ENCODE measurements around the gene NLGN1. TPM values are rescaled to one million over a fixed set of nuclear protein-coding genes. Genes with fewer than 3 reads are reported as not detected.

NLGN1 gene
- polyA plus RNA-seq, 6 donors from 2014 or later: not detected

DNA sequence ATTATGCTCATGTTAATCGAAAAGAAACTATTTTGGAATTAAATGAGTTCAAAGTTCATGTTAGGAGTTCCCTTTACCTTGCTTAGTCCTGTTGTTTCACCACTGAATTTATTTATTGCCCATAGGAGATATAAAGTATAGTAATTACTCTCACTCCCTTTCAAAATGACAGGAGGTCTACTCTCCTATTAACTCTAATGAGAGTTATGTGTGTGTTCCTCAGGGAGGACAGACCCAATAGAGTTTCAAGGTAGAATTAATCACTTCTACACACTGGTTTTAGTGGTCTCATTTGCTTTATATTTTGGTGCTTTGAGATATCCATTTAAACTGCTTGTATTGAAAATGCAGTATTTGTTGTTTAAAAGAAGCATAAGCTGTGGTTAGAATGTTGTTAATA is 398.9 kb downstream of the NLGN1 start:
- peaks cover 0 to 3% (median 0%) of the 10 kb centered on the region in 7 donors for H3K9me3 Mint-ChIP-seq
- no peaks in the 10 kb centered on the region for H3K4me1 Mint-ChIP-seq
- H3K27me3 Mint-ChIP-seq: no peaks in the 10 kb centered on the region
- H3K36me3 Mint-ChIP-seq: no peaks in the 10 kb centered on the region
- no peak overlapping the region for H3K27ac Mint-ChIP-seq
- ATAC-seq (ENCODE audit: low read depth in 2 of 2) (no peak), DNase-seq (no peak)
- H3K4me3 Mint-ChIP-seq: no peak overlapping the region

GRCh38 chr3:173796890-173797289 is 399.3 kb downstream of the NLGN1 start:
- ATAC-seq (ENCODE audit: low read depth in 2 of 2) (no peak), DNase-seq (no peak)
- H3K4me3 Mint-ChIP-seq: no peak overlapping the region
- H3K36me3 Mint-ChIP-seq: no peaks in the 10 kb centered on the region
- no peaks in the 10 kb centered on the region for H3K27me3 Mint-ChIP-seq
- H3K27ac Mint-ChIP-seq: no peak overlapping the region
- no peaks in the 10 kb centered on the region for H3K4me1 Mint-ChIP-seq
- peaks cover 0 to 3% (median 0%) of the 10 kb centered on the region in 7 donors for H3K9me3 Mint-ChIP-seq

DNA sequence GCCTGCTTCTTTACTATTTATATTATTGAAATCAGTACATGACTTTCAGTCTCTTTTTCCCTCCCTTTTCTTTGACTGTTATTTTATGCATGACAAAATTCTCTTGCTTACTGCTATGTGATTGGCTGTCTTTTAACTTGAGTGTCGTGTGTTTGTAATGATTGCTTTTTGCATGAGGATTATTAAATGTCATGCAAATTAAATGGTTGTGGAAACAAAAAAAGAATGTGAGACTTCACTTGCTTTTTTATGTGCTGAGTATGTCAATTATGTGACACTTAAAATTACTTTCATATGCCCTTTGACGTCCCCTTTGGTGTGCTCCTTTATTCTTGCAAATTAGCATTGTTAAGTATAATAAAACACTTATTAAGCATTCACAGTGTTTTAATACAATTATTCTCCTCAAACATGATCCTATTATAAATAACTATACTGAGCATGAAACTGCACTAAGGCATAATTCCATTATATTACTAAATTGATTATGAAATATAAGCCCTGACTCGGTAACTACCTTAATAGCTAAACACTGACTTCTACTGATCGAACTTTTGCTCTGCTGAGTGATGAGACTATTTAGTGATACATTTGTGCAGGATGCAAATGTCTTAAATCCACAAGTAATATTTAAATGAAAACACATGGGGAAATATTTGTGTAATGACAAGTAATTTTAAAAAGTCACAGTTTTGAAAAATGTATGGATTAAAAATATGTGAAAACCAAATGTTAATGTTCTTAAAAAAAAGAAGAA is 401.7 kb downstream of the NLGN1 start:
- no peaks in the 10 kb centered on the region for H3K36me3 Mint-ChIP-seq
- ATAC-seq (ENCODE audit: low read depth in 2 of 2) (no peak), DNase-seq (no peak)
- H3K9me3 Mint-ChIP-seq: no peaks in the 10 kb centered on the region
- H3K27me3 Mint-ChIP-seq: no peaks in the 10 kb centered on the region
- H3K4me1 Mint-ChIP-seq: no peaks in the 10 kb centered on the region
- no peak overlapping the region for H3K4me3 Mint-ChIP-seq
- no peak overlapping the region for H3K27ac Mint-ChIP-seq

- no peaks in the 10 kb centered on the region for H3K4me1 Mint-ChIP-seq
- no peaks in the 10 kb centered on the region for H3K9me3 Mint-ChIP-seq
- H3K4me3 Mint-ChIP-seq: no peak overlapping the region
- H3K36me3 Mint-ChIP-seq: no peaks in the 10 kb centered on the region
- ATAC-seq (ENCODE audit: low read depth in 2 of 2) (no peak), DNase-seq (no peak)
- no peaks in the 10 kb centered on the region for H3K27me3 Mint-ChIP-seq
- no peak overlapping the region for H3K27ac Mint-ChIP-seq
Measured at GRCh38 chr3:173800154-173800553, 402.6 kb downstream of the NLGN1 start.

DNA sequence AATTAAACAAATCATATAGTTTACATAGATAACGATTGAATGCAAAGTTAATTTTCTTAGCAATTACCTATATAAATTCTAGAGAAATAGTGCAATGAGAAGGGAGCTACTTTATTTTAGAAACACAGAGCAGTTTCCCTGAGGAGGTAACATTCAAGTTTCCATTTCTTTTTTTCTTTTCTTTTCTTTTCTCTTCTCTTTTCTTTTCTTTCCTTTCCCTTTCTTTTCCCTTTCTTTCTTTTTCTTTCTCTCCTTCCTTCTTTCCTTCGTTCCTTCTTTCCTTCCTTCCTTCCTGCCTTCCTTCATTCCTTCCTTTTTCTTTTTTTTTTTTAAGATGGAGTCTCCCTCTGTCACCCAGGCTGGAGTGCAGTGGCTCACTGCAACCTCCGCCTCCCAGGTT is 417.3 kb downstream of the NLGN1 start:
- Mint-ChIP-seq H3K9me3 (peaks cover 0 to 15% (median 5%) of the 10 kb centered on the region in 7 donors), H3K4me3 (no peak overlapping the region), H3K27me3 (no peaks in the 10 kb centered on the region), H3K36me3 (no peaks in the 10 kb centered on the region), H3K27ac (no peak overlapping the region), H3K4me1 (no peaks in the 10 kb centered on the region)
- ATAC-seq (ENCODE audit: low read depth in 2 of 2) (no peak), DNase-seq (no peak)

- DNase-seq: no peak
- ATAC-seq (ENCODE audit: low read depth in 2 of 2): no peak
- Mint-ChIP-seq H3K4me3 (no peak overlapping the region), H3K36me3 (no peaks in the 10 kb centered on the region), H3K27me3 (no peaks in the 10 kb centered on the region), H3K4me1 (no peaks in the 10 kb centered on the region), H3K9me3 (peaks cover 0 to 15% (median 2%) of the 10 kb centered on the region in 7 donors), H3K27ac (no peak overlapping the region)
Measured at GRCh38 chr3:173819368-173819767, 421.8 kb downstream of the NLGN1 start.

DNA sequence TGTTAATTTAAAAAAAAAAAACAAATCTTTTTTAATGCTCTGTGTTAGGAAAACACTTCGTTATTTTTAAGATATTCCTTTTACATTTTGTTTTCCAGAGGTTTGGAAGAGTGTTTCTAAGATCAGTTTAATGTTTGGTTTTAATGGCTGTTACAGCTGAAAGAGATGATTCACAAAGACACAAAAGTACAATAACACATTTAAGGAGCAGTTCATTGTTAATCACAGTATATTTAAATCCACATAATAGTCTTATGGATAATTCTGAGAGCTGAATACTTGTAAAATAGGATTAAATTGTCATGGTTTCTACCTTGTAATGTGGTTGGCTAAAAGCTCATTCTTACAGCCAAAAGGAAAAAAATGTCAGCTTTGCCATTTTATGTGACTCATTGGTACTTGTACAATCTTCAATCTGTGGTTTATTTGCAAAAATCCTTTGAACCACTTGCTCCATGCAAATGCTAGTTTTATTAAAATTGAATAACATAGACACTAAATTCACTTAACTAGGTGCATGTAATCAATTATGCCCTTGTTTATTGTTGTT is 426.4 kb downstream of the NLGN1 start:
- DNase-seq (no peak), ATAC-seq (ENCODE audit: low read depth in 2 of 2) (no peak)
- H3K36me3 Mint-ChIP-seq: no peaks in the 10 kb centered on the region
- H3K4me3 Mint-ChIP-seq: no peak overlapping the region
- peaks cover 0 to 17% (median 5%) of the 10 kb centered on the region in 7 donors for H3K9me3 Mint-ChIP-seq
- H3K27ac Mint-ChIP-seq: no peak overlapping the region
- no peaks in the 10 kb centered on the region for H3K4me1 Mint-ChIP-seq
- H3K27me3 Mint-ChIP-seq: no peaks in the 10 kb centered on the region

GRCh38 chr3:173825730-173826129 is 428.2 kb downstream of the NLGN1 start:
- no peak overlapping the region for H3K27ac Mint-ChIP-seq
- peaks cover 0 to 12% (median 5%) of the 10 kb centered on the region in 7 donors for H3K9me3 Mint-ChIP-seq
- H3K36me3 Mint-ChIP-seq: no peaks in the 10 kb centered on the region
- DNase-seq (no peak), ATAC-seq (ENCODE audit: low read depth in 2 of 2) (no peak)
- H3K27me3 Mint-ChIP-seq: no peaks in the 10 kb centered on the region
- no peaks in the 10 kb centered on the region for H3K4me1 Mint-ChIP-seq
- no peak overlapping the region for H3K4me3 Mint-ChIP-seq

DNA sequence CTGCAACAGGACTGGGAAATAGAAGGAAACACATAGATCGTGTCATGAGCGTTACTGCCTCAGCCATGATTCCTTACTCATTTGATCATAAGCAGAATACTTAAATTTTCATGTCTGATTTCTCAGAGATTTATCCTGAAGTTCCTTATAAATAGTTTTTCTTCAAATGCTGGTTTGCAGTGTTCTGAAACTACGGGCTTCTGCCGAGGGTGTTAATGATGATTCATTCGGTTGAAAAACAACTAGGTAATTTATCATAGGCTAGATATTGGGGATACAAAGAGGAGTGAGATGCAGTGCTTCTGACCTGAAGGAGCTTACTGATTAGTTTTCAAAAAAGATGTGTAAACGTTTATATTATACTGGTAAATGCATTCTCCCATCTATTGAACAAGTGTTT is 428.9 kb downstream of the NLGN1 start:
- peaks cover 0 to 12% (median 5%) of the 10 kb centered on the region in 7 donors for H3K9me3 Mint-ChIP-seq
- no peak for DNase-seq
- H3K4me1 Mint-ChIP-seq: no peaks in the 10 kb centered on the region

DNA sequence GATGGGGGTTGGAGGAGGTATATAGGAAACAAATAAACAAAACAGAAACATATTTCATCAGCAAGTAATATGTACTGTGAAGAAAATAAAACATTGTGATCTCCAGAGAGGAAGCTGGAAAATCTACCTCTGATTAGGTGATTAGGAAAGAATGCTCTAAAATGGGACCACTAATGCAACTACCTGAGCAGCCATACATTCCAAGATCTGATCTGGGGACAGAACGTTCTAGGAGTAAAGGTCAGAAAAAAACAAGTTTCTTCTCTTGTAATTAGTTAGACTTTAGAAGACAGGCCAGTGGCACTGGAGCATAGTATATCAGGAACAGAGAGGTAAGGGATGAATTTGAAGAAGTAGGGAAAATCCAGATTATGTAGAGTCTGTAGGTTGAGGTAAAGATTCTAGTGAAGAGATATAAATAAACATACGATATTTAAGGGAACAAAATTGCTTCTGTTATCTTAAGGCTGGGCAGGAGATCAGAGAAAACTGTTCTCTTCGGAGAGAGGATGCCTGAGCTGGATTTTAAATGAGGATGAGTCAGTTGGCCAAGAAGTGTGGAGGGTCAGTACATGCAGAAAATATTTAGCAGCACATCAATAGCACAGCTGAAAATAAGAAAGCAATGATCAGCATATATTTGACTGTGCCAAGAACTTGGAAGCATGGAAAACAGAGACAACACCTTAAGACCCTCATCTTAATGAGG is 429.5 kb downstream of the NLGN1 start:
- Mint-ChIP-seq H3K27ac (peak overlapping the region in 1 of 6 donors; percentile 40), H3K27me3 (no peaks in the 10 kb centered on the region), H3K4me1 (no peaks in the 10 kb centered on the region), H3K9me3 (peaks cover 0 to 12% (median 5%) of the 10 kb centered on the region in 7 donors), H3K36me3 (no peaks in the 10 kb centered on the region), H3K4me3 (no peak overlapping the region)
- DNase-seq: no peak
- ATAC-seq (ENCODE audit: low read depth in 2 of 2): no peak

More for the DNA sequence above, 428.9 kb downstream of the NLGN1 start:
- Mint-ChIP-seq H3K27me3 (no peaks in the 10 kb centered on the region), H3K27ac (no peak overlapping the region), H3K4me3 (no peak overlapping the region), H3K36me3 (no peaks in the 10 kb centered on the region)
- ATAC-seq (ENCODE audit: low read depth in 2 of 2): no peak

- Mint-ChIP-seq H3K4me3 (no peak overlapping the region), H3K27ac (no peak overlapping the region), H3K9me3 (peaks cover 0 to 5% (median 1%) of the 10 kb centered on the region in 7 donors), H3K27me3 (no peaks in the 10 kb centered on the region), H3K4me1 (no peaks in the 10 kb centered on the region), H3K36me3 (no peaks in the 10 kb centered on the region)
- DNase-seq: no peak
- no peak for ATAC-seq (ENCODE audit: low read depth in 2 of 2)
Measured at GRCh38 chr3:173838644-173839043, 441.1 kb downstream of the NLGN1 start.

DNA sequence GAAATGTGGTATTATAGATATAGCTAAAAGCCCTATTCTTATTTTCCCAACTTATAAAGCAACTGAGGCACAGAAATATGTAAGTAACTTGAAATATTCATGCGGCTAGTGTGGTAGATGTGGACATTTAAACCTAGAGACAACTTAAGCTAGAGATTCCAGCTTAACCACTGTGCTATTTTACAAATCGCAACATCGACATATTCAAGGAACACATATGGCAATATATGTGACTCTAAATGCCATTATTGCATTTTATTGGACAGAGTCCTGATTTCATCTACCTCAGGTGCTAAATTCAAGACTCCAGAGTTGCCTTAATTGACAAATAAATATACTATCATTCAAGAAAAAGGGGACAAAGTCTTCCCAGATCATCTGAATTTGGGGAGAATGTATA is 442.3 kb downstream of the NLGN1 start:
- Mint-ChIP-seq H3K27ac (no peak overlapping the region), H3K36me3 (no peaks in the 10 kb centered on the region), H3K9me3 (peaks cover 0 to 5% (median 1%) of the 10 kb centered on the region in 7 donors), H3K27me3 (no peaks in the 10 kb centered on the region), H3K4me1 (no peaks in the 10 kb centered on the region), H3K4me3 (no peak overlapping the region)
- DNase-seq (no peak), ATAC-seq (ENCODE audit: low read depth in 2 of 2) (no peak)

GRCh38 chr3:173841334-173841733 is 443.8 kb downstream of the NLGN1 start:
- peaks cover 0 to 7% (median 3%) of the 10 kb centered on the region in 7 donors for H3K9me3 Mint-ChIP-seq
- no peaks in the 10 kb centered on the region for H3K27me3 Mint-ChIP-seq
- DNase-seq (no peak), ATAC-seq (ENCODE audit: low read depth in 2 of 2) (no peak)
- peak overlapping the region in 1 of 8 donors; percentile 1 for H3K4me3 Mint-ChIP-seq
- no peak overlapping the region for H3K27ac Mint-ChIP-seq
- H3K4me1 Mint-ChIP-seq: no peaks in the 10 kb centered on the region
- no peaks in the 10 kb centered on the region for H3K36me3 Mint-ChIP-seq

DNA sequence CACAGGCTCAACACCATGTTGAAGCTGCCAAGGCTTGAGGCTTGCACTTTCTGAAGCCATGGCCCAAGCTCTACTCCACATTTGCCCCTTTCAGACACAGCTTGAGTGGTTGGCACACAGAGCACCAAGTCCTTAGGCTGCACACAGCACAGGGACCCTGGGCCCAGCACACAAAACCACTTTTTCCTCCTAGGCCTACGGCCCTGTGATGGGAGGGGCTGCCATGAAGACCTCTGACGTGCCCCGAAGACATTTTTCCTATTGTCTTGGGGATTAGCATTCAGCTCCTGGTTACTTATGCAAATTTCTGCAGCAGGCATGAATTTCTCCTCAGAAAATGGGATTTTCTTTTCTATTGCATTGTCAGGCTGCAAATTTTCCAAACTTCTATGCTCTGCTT is 445.5 kb downstream of the NLGN1 start:
- Mint-ChIP-seq H3K36me3 (no peaks in the 10 kb centered on the region), H3K27ac (no peak overlapping the region), H3K9me3 (peaks cover 0 to 6% (median 3%) of the 10 kb centered on the region in 7 donors), H3K4me3 (no peak overlapping the region), H3K4me1 (no peaks in the 10 kb centered on the region), H3K27me3 (no peaks in the 10 kb centered on the region)
- DNase-seq: no peak
- no peak for ATAC-seq (ENCODE audit: low read depth in 2 of 2)
